Measurements from ENCODE around the gene KLK1. TPM values are rescaled to one million over a fixed set of nuclear protein-coding genes. Genes with fewer than 3 reads are reported as not detected.

Gene KLK1
- total RNA-seq, 1 donor from 2014 or later: not detected

GRCh38 chr19:50843701-50844221 lies 20.2 kb upstream of the KLK1 start:
- no peaks in the 10 kb centered on the region for H3K9me3 ChIP-seq
- no peaks in the 10 kb centered on the region for H3K4me1 ChIP-seq
- DNase-seq (ENCODE audit: extremely low spot score in 2 of 2): no peak
- H3K27ac ChIP-seq: no peak overlapping the region
- no peak overlapping the region for H3K4me3 ChIP-seq
- no peaks in the 10 kb centered on the region for H3K27me3 ChIP-seq
- H3K36me3 ChIP-seq: no peaks in the 10 kb centered on the region
- intact Hi-C loops (cut with DNase I): no loop called here
- TF ChIP-seq CTCF (IDR thresholded peaks at IDR 0.05) (no peak), POLR2A (IDR thresholded peaks at IDR 0.05) (no peak), POLR2AphosphoS5 (IDR thresholded peaks at IDR 0.05; ENCODE audit: insufficient read depth in 1 of 2, low read depth in 1 of 2) (no peak)

- DNase-seq (ENCODE audit: extremely low spot score in 2 of 2): no peak
- no peaks in the 10 kb centered on the region for H3K9me3 ChIP-seq
- no peak overlapping the region for H3K27ac ChIP-seq
- intact Hi-C loops (cut with DNase I): no loop called here
- no peaks in the 10 kb centered on the region for H3K4me1 ChIP-seq
- no peaks in the 10 kb centered on the region for H3K27me3 ChIP-seq
- TF ChIP-seq POLR2AphosphoS5 (IDR thresholded peaks at IDR 0.05; ENCODE audit: insufficient read depth in 1 of 2, low read depth in 1 of 2) (no peak), POLR2A (IDR thresholded peaks at IDR 0.05) (no peak), CTCF (IDR thresholded peaks at IDR 0.05) (no peak)
- no peaks in the 10 kb centered on the region for H3K36me3 ChIP-seq
- no peak overlapping the region for H3K4me3 ChIP-seq
Measured at GRCh38 chr19:50843205-50843604, 19.6 kb upstream of the KLK1 start.

- TF ChIP-seq CTCF (IDR thresholded peaks at IDR 0.05) (no peak), POLR2AphosphoS5 (IDR thresholded peaks at IDR 0.05; ENCODE audit: insufficient read depth in 1 of 2, low read depth in 1 of 2) (no peak), POLR2A (IDR thresholded peaks at IDR 0.05) (no peak)
- H3K9me3 ChIP-seq: no peaks in the 10 kb centered on the region
- intact Hi-C loops (cut with DNase I): no loop called here
- no peaks in the 10 kb centered on the region for H3K27me3 ChIP-seq
- H3K27ac ChIP-seq: no peak overlapping the region
- H3K4me3 ChIP-seq: no peak overlapping the region
- no peaks in the 10 kb centered on the region for H3K4me1 ChIP-seq
- no peak for DNase-seq (ENCODE audit: extremely low spot score in 2 of 2)
- no peaks in the 10 kb centered on the region for H3K36me3 ChIP-seq
Measured at GRCh38 chr19:50842130-50842529, 18.5 kb upstream of the KLK1 start.

- DNase-seq (ENCODE audit: extremely low spot score in 2 of 2): no peak
- TF ChIP-seq POLR2A (IDR thresholded peaks at IDR 0.05): no peak
- TF ChIP-seq POLR2AphosphoS5 (IDR thresholded peaks at IDR 0.05; ENCODE audit: insufficient read depth in 1 of 2, low read depth in 1 of 2): no peak
- no peak for TF ChIP-seq CTCF (IDR thresholded peaks at IDR 0.05)
- Histone ChIP-seq H3K36me3 (no peaks in the 10 kb centered on the region), H3K27me3 (no peaks in the 10 kb centered on the region), H3K4me1 (peaks cover 15% of the 10 kb centered on the region), H3K4me3 (no peak overlapping the region), H3K9me3 (no peaks in the 10 kb centered on the region), H3K27ac (no peak overlapping the region)
- intact Hi-C loops (cut with DNase I): no loop called here
Measured at GRCh38 chr19:50839712-50840655, 16.4 kb upstream of the KLK1 start.

- Histone ChIP-seq H3K27ac (no peak overlapping the region), H3K36me3 (no peaks in the 10 kb centered on the region), H3K4me3 (no peak overlapping the region), H3K9me3 (no peaks in the 10 kb centered on the region), H3K4me1 (peaks cover 16% of the 10 kb centered on the region), H3K27me3 (no peaks in the 10 kb centered on the region)
- no peak for DNase-seq (ENCODE audit: extremely low spot score in 2 of 2)
- intact Hi-C loops (cut with DNase I): no loop called here
- TF ChIP-seq CTCF (IDR thresholded peaks at IDR 0.05): no peak
- TF ChIP-seq POLR2A (IDR thresholded peaks at IDR 0.05): no peak
Measured at GRCh38 chr19:50838239-50838638, 14.7 kb upstream of the KLK1 start.
